GM21717 (cell line): ENCODE data around the gene RABGAP1L.
"Not testable (repeated sequence)": the region's sequence is repeated elsewhere in the genome, so short reads cannot be mapped to it uniquely, and the experiment has no call there.

Experiments
- ATAC-seq: cut with Tn5 transposase; IDR thresholded peaks from one replicate; pipeline ENCODE4 v1.9.1; 2021; ENCODE audit warnings: mild to moderate bottlenecking, moderate library complexity; ENCODE audit not compliant: unreplicated experiment

Gene RABGAP1L

GRCh38 chr1:174286042-174286441, 126.7 kb downstream of the RABGAP1L start:
- ATAC-seq: no peak

- ATAC-seq: no peak
Observed at GRCh38 chr1:174289644-174290310, 130.5 kb downstream of the RABGAP1L start.

- ATAC-seq: no peak
Observed at GRCh38 chr1:174291059-174291458, 131.7 kb downstream of the RABGAP1L start.

GRCh38 chr1:174296309-174296708, 137.0 kb downstream of the RABGAP1L start:
- ATAC-seq: no peak

GRCh38 chr1:174297351-174297750, 138.0 kb downstream of the RABGAP1L start:
- no peak for ATAC-seq

- ATAC-seq: no peak
Observed at GRCh38 chr1:174301295-174302077, 142.2 kb downstream of the RABGAP1L start.

GRCh38 chr1:174308604-174309003, 149.3 kb downstream of the RABGAP1L start:
- no peak for ATAC-seq

- no peak for ATAC-seq
Observed at GRCh38 chr1:174309490-174309889, 150.2 kb downstream of the RABGAP1L start.

- no peak for ATAC-seq
Observed at GRCh38 chr1:174314433-174314832, 155.1 kb downstream of the RABGAP1L start.

GRCh38 chr1:174315239-174315638, 155.9 kb downstream of the RABGAP1L start:
- ATAC-seq: no peak

- ATAC-seq: not testable (repeated sequence)
Observed at GRCh38 chr1:174320897-174321296, 161.6 kb downstream of the RABGAP1L start.

GRCh38 chr1:174322202-174322862, 163.0 kb downstream of the RABGAP1L start:
- no peak for ATAC-seq

- no peak for ATAC-seq
Observed at GRCh38 chr1:174324493-174324892, 165.2 kb downstream of the RABGAP1L start.

- no peak for ATAC-seq
Observed at GRCh38 chr1:174324939-174325338, 165.6 kb downstream of the RABGAP1L start.

GRCh38 chr1:174326278-174326677, 167.0 kb downstream of the RABGAP1L start:
- no peak for ATAC-seq

GRCh38 chr1:174333437-174333836, 174.1 kb downstream of the RABGAP1L start:
- no peak for ATAC-seq

GRCh38 chr1:174337000-174337681, 177.8 kb downstream of the RABGAP1L start:
- ATAC-seq: no peak

GRCh38 chr1:174340404-174340803, 181.1 kb downstream of the RABGAP1L start:
- not testable (repeated sequence) for ATAC-seq

GRCh38 chr1:174344162-174344561, 184.8 kb downstream of the RABGAP1L start:
- ATAC-seq: peak; percentile 78

GRCh38 chr1:174352117-174352516, 192.8 kb downstream of the RABGAP1L start:
- ATAC-seq: no peak
